SK-N-SH treated with all-trans-retinoic acid at 6 μM for 48 hours (cell line): ENCODE measurements around the gene SNAPIN.

Experiments used
- ARNTL ChIP-seq: fragments of 450-650 bp; formaldehyde crosslinking; IDR thresholded peaks from 2 replicates; pipeline ENCODE4 v1.5.0; 2020; ENCODE audit warnings: low read depth, mild to moderate bottlenecking, moderate library complexity, borderline replicate concordance
- CSRNP3 ChIP-seq: fragments of 250-450 bp; sonication (Bioruptor Pico); IDR thresholded peaks from 2 replicates; pipeline ENCODE4 v1.5.1; 2021; ENCODE audit warnings: mild to moderate bottlenecking, moderate library complexity
- SNAI2 ChIP-seq: fragments of 250-450 bp; sonication (Bioruptor Pico); IDR thresholded peaks from 2 replicates; pipeline ENCODE4 v1.5.0; 2020; ENCODE audit warnings: mild to moderate bottlenecking, moderate library complexity
- ZFP30 ChIP-seq: fragments of 450-650 bp; formaldehyde crosslinking; IDR thresholded peaks from 2 replicates; pipeline ENCODE4 v1.5.0; 2022; ENCODE audit warnings: mild to moderate bottlenecking, moderate library complexity
- TF ChIP-seq, protein P1 (sequence below): fragments of 250-450 bp; sonication (Bioruptor Pico); IDR thresholded peaks from 2 replicates; pipeline ENCODE4 v1.8.0; 2020; ENCODE audit warnings: mild to moderate bottlenecking, moderate library complexity, borderline replicate concordance

GRCh38 chr1:153679337-153680119 lies 21.0 kb downstream of the SNAPIN start:
- TF ChIP-seq CSRNP3 (no peak), ARNTL (CRISPR knock-in tag) (no peak), ZFP30 (CRISPR knock-in tag) (no peak), SNAI2 (no peak)
- TF ChIP-seq, protein P1, sequence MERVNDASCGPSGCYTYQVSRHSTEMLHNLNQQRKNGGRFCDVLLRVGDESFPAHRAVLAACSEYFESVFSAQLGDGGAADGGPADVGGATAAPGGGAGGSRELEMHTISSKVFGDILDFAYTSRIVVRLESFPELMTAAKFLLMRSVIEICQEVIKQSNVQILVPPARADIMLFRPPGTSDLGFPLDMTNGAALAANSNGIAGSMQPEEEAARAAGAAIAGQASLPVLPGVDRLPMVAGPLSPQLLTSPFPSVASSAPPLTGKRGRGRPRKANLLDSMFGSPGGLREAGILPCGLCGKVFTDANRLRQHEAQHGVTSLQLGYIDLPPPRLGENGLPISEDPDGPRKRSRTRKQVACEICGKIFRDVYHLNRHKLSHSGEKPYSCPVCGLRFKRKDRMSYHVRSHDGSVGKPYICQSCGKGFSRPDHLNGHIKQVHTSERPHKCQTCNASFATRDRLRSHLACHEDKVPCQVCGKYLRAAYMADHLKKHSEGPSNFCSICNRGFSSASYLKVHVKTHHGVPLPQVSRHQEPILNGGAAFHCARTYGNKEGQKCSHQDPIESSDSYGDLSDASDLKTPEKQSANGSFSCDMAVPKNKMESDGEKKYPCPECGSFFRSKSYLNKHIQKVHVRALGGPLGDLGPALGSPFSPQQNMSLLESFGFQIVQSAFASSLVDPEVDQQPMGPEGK (CRISPR knock-in tag): no peak
